HFF-Myc (cell line): Measurements from ENCODE around the gene RAC3.

Experiments used
- DNase-seq: peaks from one replicate; pipeline ENCODE4 v3.0.0-alpha.2; 2011; ENCODE audit warnings: low read depth; ENCODE audit errors: extremely low read depth
- H3K4me3 ChIP-seq: replicated peaks from 2 replicates; pipeline ENCODE4 v1.5.1; 2011; ENCODE audit warnings: low read depth, mild to moderate bottlenecking, control low read depth, low read length
- CTCF ChIP-seq: IDR thresholded peaks from 2 replicates; pipeline ENCODE4 v1.5.1; 2012; ENCODE audit warnings: mild to moderate bottlenecking, low read depth, low read length, control low read depth; ENCODE audit errors: missing control alignments

Gene RAC3

GRCh38 chr17:82028246-82028645, 3.2 kb upstream of the RAC3 start:
- H3K4me3 ChIP-seq = no peak overlapping the region
- DNase-seq = no peak

GRCh38 chr17:82028966-82029365, 2.5 kb upstream of the RAC3 start:
- no peak overlapping the region for H3K4me3 ChIP-seq
- DNase-seq = no peak
- no peak for TF ChIP-seq CTCF

More at GRCh38 chr17:82028246-82028645, 3.2 kb upstream of the RAC3 start:
- TF ChIP-seq CTCF = no peak

- no peak overlapping the region for H3K4me3 ChIP-seq
- no peak for DNase-seq
- TF ChIP-seq CTCF = no peak
These were observed 2.1 kb upstream of the RAC3 start for GRCh38 chr17:82029391-82029790.

- H3K4me3 ChIP-seq = no peak overlapping the region; the same call in 1 of the 2 replicates
- TF ChIP-seq CTCF = no peak
- no peak for DNase-seq
These were observed 1.4 kb upstream of the RAC3 start for GRCh38 chr17:82029990-82030469.

GRCh38 chr17:82030470-82031302, 792 bp upstream of the RAC3 start:
- peak; percentile 49 for DNase-seq
- peak overlapping the region; percentile 51 for H3K4me3 ChIP-seq
- TF ChIP-seq CTCF = peak; percentile 34

- DNase-seq = no peak
- TF ChIP-seq CTCF = no peak
- H3K4me3 ChIP-seq = peak overlapping the region; percentile 72
These were observed 578 bp downstream of the RAC3 start for GRCh38 chr17:82031885-82032627.
